Measurements from ENCODE around the gene HYI. TPM values are rescaled to one million over a fixed set of nuclear protein-coding genes. Genes with fewer than 3 reads are reported as not detected.

The HYI gene
- total RNA-seq, 3 donors from 2014 or later, result 41.8 to 85.0 (median 79.3) TPM

- Histone ChIP-seq H3K4me1 (ENCODE audit: low read depth) (no peaks in the 10 kb centered on the region), H3K36me3 (ENCODE audit: low read depth) (no peaks in the 10 kb centered on the region), H3K9me3 (no peaks in the 10 kb centered on the region), H3K4me3 (no peak overlapping the region)
- intact Hi-C loops (cut with DNase I, micrococcal nuclease), result no loop called here
- no peak for TF ChIP-seq CTCF (IDR thresholded peaks at IDR 0.05)
- ATAC-seq, result no peak
- no peak for DNase-seq
Measured at GRCh38 chr1:43427524-43427923, 26.2 kb downstream of the HYI start.

GRCh38 chr1:43426221-43426620 is 27.5 kb downstream of the HYI start:
- no peak overlapping the region for H3K4me3 ChIP-seq
- intact Hi-C loops (cut with DNase I, micrococcal nuclease), result no loop called here
- no peaks in the 10 kb centered on the region for H3K9me3 ChIP-seq
- TF ChIP-seq CTCF (IDR thresholded peaks at IDR 0.05), result no peak
- ATAC-seq (no peak), DNase-seq (no peak)
- H3K36me3 ChIP-seq (ENCODE audit: low read depth), result peaks cover 3% of the 10 kb centered on the region
- H3K4me1 ChIP-seq (ENCODE audit: low read depth), result no peaks in the 10 kb centered on the region

GRCh38 chr1:43425045-43425444 is 28.7 kb downstream of the HYI start:
- no peak for ATAC-seq
- no peak for TF ChIP-seq CTCF (IDR thresholded peaks at IDR 0.05)
- DNase-seq, result no peak
- Histone ChIP-seq H3K4me1 (ENCODE audit: low read depth) (no peaks in the 10 kb centered on the region), H3K36me3 (ENCODE audit: low read depth) (peaks cover 12% of the 10 kb centered on the region), H3K9me3 (no peaks in the 10 kb centered on the region), H3K4me3 (no peak overlapping the region)
- intact Hi-C loops (cut with DNase I, micrococcal nuclease), result no loop called here

- DNase-seq (peak in 2 of 3 donors; percentile 47 to 61), ATAC-seq (peak; percentile 72)
- Histone ChIP-seq H3K9me3 (no peaks in the 10 kb centered on the region), H3K4me3 (no peak overlapping the region), H3K4me1 (ENCODE audit: low read depth) (no peaks in the 10 kb centered on the region), H3K36me3 (ENCODE audit: low read depth) (peaks cover 17% of the 10 kb centered on the region)
- no peak for TF ChIP-seq CTCF (IDR thresholded peaks at IDR 0.05)
- intact Hi-C loops (cut with DNase I, micrococcal nuclease), result no loop called here
Measured at GRCh38 chr1:43423672-43424550, 29.8 kb downstream of the HYI start.

GRCh38 chr1:43422995-43423671 is 30.6 kb downstream of the HYI start:
- Histone ChIP-seq H3K36me3 (ENCODE audit: low read depth) (peaks cover 20% of the 10 kb centered on the region), H3K4me1 (ENCODE audit: low read depth) (no peaks in the 10 kb centered on the region), H3K9me3 (no peaks in the 10 kb centered on the region), H3K4me3 (no peak overlapping the region)
- peak; percentile 28 for ATAC-seq
- intact Hi-C loops (cut with DNase I, micrococcal nuclease), result no loop called here
- DNase-seq, result no peak
- no peak for TF ChIP-seq CTCF (IDR thresholded peaks at IDR 0.05)

Data from mucosa of descending colon (tissue), 3 donors.